Stomach (tissue), 4 donors: ENCODE measurements around the gene DNAH6.

Experiments
- CTCF ChIP-seq, 7 experiments: fragments of 450-650 bp in 4 of 7; fragments of 200-600 bp in 3 of 7; sonication (generic) in 3 of 7; IDR thresholded peaks; one replicate each; pipeline ENCODE4 v1.5.1; 2016 to 2019; ENCODE audit warnings: antibody characterized with exemption in 7 of 7, control low read depth in 2 of 7, mild to moderate bottlenecking in 1 of 7
- POLR2AphosphoS5 ChIP-seq, 3 donors: sonication (generic); formaldehyde crosslinking; IDR thresholded peaks; one replicate each; pipeline ENCODE4 v1.6.1; 2016; ENCODE audit warnings: antibody characterized with exemption in 3 of 3

DNA sequence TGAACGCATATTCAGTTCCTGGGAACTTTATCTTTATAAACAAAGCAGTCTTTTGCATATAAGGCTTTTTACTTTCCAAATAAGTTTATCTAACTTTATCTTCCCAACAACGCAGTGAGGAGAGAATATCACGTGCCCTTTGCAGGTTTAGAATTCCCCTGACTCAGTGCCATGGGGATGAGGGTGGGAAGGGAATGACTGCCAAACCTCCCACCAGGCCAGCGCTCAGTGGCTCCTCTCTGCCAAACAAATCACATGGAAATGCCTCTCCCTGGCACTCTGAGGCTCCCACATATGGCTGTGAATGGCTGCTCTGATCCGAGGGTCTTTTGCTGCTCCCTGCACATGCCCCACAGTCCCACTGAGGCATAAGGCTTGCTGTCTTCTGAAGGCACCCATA is 158.3 kb downstream of the DNAH6 start:
- TF ChIP-seq CTCF (IDR thresholded peaks at IDR 0.05) (no peak), POLR2AphosphoS5 (IDR thresholded peaks at IDR 0.05) (no peak)
